ENCODE results near the gene TMIGD1. TPM values are rescaled to one million over a fixed set of nuclear protein-coding genes. Genes with fewer than 3 reads are reported as not detected.

TMIGD1 gene
- total and polyA plus RNA-seq, 10 of the 15 experiments (the other 5 are each of a cell fraction or from before 2014, with no cell fraction given): not detected

- no peak overlapping the region for H3K4me3 ChIP-seq
- ChIA-PET RAD21 (ENCODE audit: unreplicated experiment) (interaction anchor here (0.8 to 9.6 kb wide), 11 partner anchors 29 to 527 kb away, joined by 3 to 183 read pairs (median 4); partner anchors contain the start of genes BLMH and SLC6A4), POLR2A (interaction anchor here (0.6 to 2.0 kb wide), 3 partner anchors 43 to 230 kb away, joined by 3 to 6 read pairs (median 6); partner anchors contain the start of gene BLMH), CTCF (interaction anchor here (0.6 to 12.3 kb wide), 19 partner anchors 8 to 237 kb away, joined by 3 to 345 read pairs (median 11); partner anchors contain the start of genes BLMH, NSRP1 and SLC6A4), SMC1A (ENCODE audit: uncharacterized antibody, unreplicated experiment) (interaction anchor here (0.5 to 8.6 kb wide), 27 partner anchors 20 to 236 kb away, joined by 3 to 125 read pairs (median 3); partner anchors contain the start of gene BLMH)
- peaks cover 12% of the 10 kb centered on the region for H3K4me1 ChIP-seq (ENCODE audit: control insufficient read depth, insufficient read depth, low read length)
- no peak for ATAC-seq
- H3K27me3 ChIP-seq (replicated peaks in 1 of 2; ENCODE audit: control insufficient read depth in 2 of 2, insufficient read depth in 2 of 2, low read length in 1 of 2): no peaks in the 10 kb centered on the region
- H3K4me2 ChIP-seq (ENCODE audit: control insufficient read depth, insufficient read depth): no peak overlapping the region
- H3K79me2 ChIP-seq (ENCODE audit: control insufficient read depth, insufficient read depth, low read length): no peaks in the 10 kb centered on the region
- no TSS peak for BruUV-seq (replicated peaks)
- intact Hi-C loops (cut with micrococcal nuclease; ENCODE audit: unreplicated experiment) (loop anchor here (10.0 kb wide), 1 partner anchor 100 kb away; the partner anchor contains the start of gene SLC6A4), in situ Hi-C loops (cut with MboI) (no loop called here)
- H2AFZ ChIP-seq (ENCODE audit: control insufficient read depth, low read depth, low read length): no peak overlapping the region
- no peak overlapping the region for H3K9ac ChIP-seq (ENCODE audit: control insufficient read depth, insufficient read depth, low read length)
- no peak for DNase-seq (ENCODE audit: low read depth, low spot score)
- FAIRE-seq: no peak
- H3K36me3 ChIP-seq (ENCODE audit: control insufficient read depth in 2 of 2, insufficient read depth in 2 of 2, low read length in 1 of 2): no peaks in the 10 kb centered on the region
- no peak overlapping the region for H3K27ac ChIP-seq (ENCODE audit: control insufficient read depth, insufficient read depth)
- H4K20me1 ChIP-seq (ENCODE audit: control insufficient read depth, insufficient read depth): no peaks in the 10 kb centered on the region
- H3K9me3 ChIP-seq (replicated peaks; ENCODE audit: control insufficient read depth, insufficient read depth, low read length): no peaks in the 10 kb centered on the region
- 85% methylated on average over 4 of the region's 4 CpGs for WGBS (ENCODE audit: insufficient coverage, insufficient replicate concordance, low lambda C conversion rate, missing lambda C conversion rate)
- TF ChIP-seq EP300 (IDR thresholded peaks at IDR 0.05; ENCODE audit: borderline replicate concordance in 1 of 2, control insufficient read depth in 1 of 2, low read depth in 2 of 2, low read length in 2 of 2): no peak
- TF ChIP-seq ATF7 (IDR thresholded peaks at IDR 0.05; ENCODE audit: low read depth): no peak
- TF ChIP-seq IRF4 (IDR thresholded peaks at IDR 0.05; ENCODE audit: low read depth, low read length): no peak
- TF ChIP-seq E2F8 (IDR thresholded peaks at IDR 0.05; ENCODE audit: low read depth, partially characterized antibody): no peak
- TF ChIP-seq REST (IDR thresholded peaks at IDR 0.05; ENCODE audit: low read depth, low read length): no peak
- TF ChIP-seq ELK1 (IDR thresholded peaks at IDR 0.05; ENCODE audit: low read depth, low read length): no peak
- TF ChIP-seq MXI1 (IDR thresholded peaks at IDR 0.05; ENCODE audit: low read depth, low read length): no peak
- no peak for TF ChIP-seq NR2C1 (IDR thresholded peaks at IDR 0.05)
- no peak for TF ChIP-seq BACH1 (IDR thresholded peaks at IDR 0.05; ENCODE audit: borderline replicate concordance)
- TF ChIP-seq CREM (IDR thresholded peaks at IDR 0.05; ENCODE audit: low read depth): no peak
- TF ChIP-seq PML (IDR thresholded peaks at IDR 0.05; ENCODE audit: low read length): no peak
- TF ChIP-seq ZNF687 (IDR thresholded peaks at IDR 0.05): no peak
These were observed 564 bp upstream of the TMIGD1 start for GRCh38 chr17:30334421-30334820.

All from GM12878 (cell line).